ACC112 (cell line): ENCODE data around the gene SLC39A11.
"Not testable (repeated sequence)": the region's sequence is repeated elsewhere in the genome, so short reads cannot be mapped to it uniquely, and the experiment has no call there.

Experiments used
- H2AFZ ChIP-seq: fragments of 200-600 bp; sonication (generic); one replicate; pipeline ENCODE4 v1.6.0; 2017; ENCODE audit warnings: antibody characterized with exemption, low read length; ENCODE audit not compliant: unreplicated experiment
- H3K27ac ChIP-seq: fragments of 200-600 bp; sonication (generic); 2 replicates; pipeline ENCODE4 v1.5.1; 2014; ENCODE audit warnings: low read depth, mild to moderate bottlenecking, antibody characterized with exemption, low read length, moderate library complexity
- H3K27me3 ChIP-seq: fragments of 200-600 bp; sonication (generic); 2 replicates; pipeline ENCODE4 v1.6.1; 2014; ENCODE audit warnings: mild to moderate bottlenecking, antibody characterized with exemption, low read length, moderate library complexity, mixed read lengths; ENCODE audit not compliant: insufficient read depth
- H3K36me3 ChIP-seq: fragments of 200-600 bp; sonication (generic); 2 replicates; pipeline ENCODE4 v1.6.1; 2016; ENCODE audit warnings: mild to moderate bottlenecking, antibody characterized with exemption, low read length, moderate library complexity, mixed read lengths; ENCODE audit not compliant: insufficient read depth
- H3K4me1 ChIP-seq: fragments of 200-600 bp; sonication (generic); one replicate; pipeline ENCODE4 v1.6.1; 2016; ENCODE audit warnings: low read length, mixed read lengths; ENCODE audit not compliant: insufficient read depth, unreplicated experiment, control insufficient read depth
- H3K4me3 ChIP-seq: fragments of 200-600 bp; sonication (generic); 2 replicates; pipeline ENCODE4 v1.5.1; 2014; ENCODE audit warnings: mild to moderate bottlenecking, low read depth, low read length
- H3K79me2 ChIP-seq: fragments of 200-600 bp; sonication (generic); one replicate; pipeline ENCODE4 v1.6.0; 2016; ENCODE audit warnings: low read length; ENCODE audit not compliant: control insufficient read depth, unreplicated experiment, insufficient read depth

SLC39A11 gene, protein sequence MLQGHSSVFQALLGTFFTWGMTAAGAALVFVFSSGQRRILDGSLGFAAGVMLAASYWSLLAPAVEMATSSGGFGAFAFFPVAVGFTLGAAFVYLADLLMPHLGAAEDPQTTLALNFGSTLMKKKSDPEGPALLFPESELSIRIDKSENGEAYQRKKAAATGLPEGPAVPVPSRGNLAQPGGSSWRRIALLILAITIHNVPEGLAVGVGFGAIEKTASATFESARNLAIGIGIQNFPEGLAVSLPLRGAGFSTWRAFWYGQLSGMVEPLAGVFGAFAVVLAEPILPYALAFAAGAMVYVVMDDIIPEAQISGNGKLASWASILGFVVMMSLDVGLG

DNA sequence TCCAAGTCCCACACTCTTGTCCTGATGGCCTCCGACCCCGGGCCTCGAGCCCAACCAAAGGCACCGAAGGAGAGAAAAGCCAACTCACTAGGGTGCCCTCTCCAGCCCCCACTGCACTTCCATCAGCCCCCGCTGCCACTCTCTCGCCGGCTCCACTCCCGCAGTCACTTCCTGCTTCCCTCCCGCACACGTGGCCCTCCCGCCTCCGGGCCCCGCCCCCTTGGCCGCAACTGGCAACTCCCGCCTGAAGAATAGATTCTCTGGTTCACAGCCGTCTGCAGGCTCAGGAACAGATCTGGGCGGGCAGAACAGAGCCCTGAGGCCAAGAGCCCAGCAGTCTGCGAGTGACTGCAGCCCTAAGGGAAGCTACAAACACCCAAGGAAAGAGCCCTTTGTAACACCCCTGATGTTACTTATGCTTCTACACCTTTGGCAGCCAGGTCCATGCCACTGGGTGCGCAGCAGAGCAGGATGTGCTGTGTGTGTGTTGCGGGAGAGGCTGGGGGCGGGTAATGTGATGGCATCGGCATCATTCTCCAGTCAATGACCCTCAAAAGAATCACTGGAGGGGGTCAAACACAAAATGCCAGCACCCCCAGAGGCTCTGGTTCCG lies at the start of gene SLC39A11:
Gene SLC39A11, minus strand, starts transcription at position 166 of the 613 bp plus-strand sequence. CDS start 3,924 bp downstream, outside the sequence.
- H3K27me3 ChIP-seq = peaks cover 5% of the 10 kb centered on the region; the same call in 1 of the 2 replicates
- H3K27ac ChIP-seq = no peak within 1 kb of the TSS
- peak within 1 kb of the TSS; percentile 88 for H3K4me3 ChIP-seq
- H3K36me3 ChIP-seq = no peaks in the 10 kb centered on the region
- peak within 1 kb of the TSS; percentile 79 for H2AFZ ChIP-seq
- no peaks in the 10 kb centered on the region for H3K79me2 ChIP-seq
- H3K4me1 ChIP-seq = peaks cover 14% of the 10 kb centered on the region

DNA sequence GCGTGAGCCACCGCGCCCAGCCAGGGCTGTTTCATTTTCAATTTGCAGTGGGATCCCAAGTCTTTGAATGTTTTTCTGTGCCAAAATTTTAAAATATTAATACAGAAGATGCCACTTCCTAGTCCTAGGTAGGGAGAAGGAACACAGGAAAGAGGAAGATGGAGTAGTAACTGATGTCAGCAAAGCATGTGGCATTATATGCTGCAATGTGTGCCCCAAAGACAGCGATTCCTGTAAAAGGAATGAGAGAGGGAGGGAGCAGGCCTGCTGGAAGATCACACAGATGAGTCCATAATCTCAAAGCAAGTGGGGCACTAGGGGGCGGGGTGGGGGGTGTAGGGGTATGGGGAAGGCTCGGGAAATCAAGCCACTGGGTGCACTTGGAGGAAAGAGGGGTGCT lies 48.9 kb upstream of the SLC39A11 start:
- Histone ChIP-seq H3K4me1 (peaks cover 9% of the 10 kb centered on the region), H3K4me3 (no peak overlapping the region), H3K36me3 (no peaks in the 10 kb centered on the region), H3K79me2 (no peaks in the 10 kb centered on the region), H2AFZ (no peak overlapping the region), H3K27me3 (peaks cover 17% of the 10 kb centered on the region), H3K27ac (no peak overlapping the region)

GRCh38 chr17:73140566-73140965 lies 48.1 kb upstream of the SLC39A11 start:
- H3K27ac ChIP-seq = no peak overlapping the region
- H3K27me3 ChIP-seq = peaks cover 17% of the 10 kb centered on the region
- peaks cover 9% of the 10 kb centered on the region for H3K4me1 ChIP-seq
- H3K4me3 ChIP-seq = no peak overlapping the region
- H3K36me3 ChIP-seq = no peaks in the 10 kb centered on the region
- no peak overlapping the region for H2AFZ ChIP-seq
- H3K79me2 ChIP-seq = no peaks in the 10 kb centered on the region

DNA sequence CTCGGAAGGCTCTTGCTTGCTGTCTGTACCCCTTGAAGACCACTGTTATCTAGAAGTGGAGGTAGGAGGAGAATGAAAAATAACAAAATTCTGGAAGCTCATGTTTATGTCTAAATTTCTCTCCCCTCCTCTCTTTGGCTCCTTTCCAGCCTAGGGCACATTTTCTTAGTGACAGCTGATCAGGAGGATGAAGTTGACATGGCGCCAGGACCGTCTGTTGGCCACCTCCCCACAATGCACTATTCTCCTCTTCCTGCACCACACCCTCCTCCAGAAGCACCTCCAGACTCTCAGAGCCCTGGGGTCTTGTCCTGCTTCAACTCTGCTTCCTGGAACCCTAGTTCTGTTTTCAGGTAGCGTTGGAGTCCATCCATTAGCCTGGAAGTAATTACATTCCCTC lies 46.8 kb upstream of the SLC39A11 start:
- H3K36me3 ChIP-seq = no peaks in the 10 kb centered on the region
- peaks cover 9% of the 10 kb centered on the region for H3K4me1 ChIP-seq
- no peaks in the 10 kb centered on the region for H3K79me2 ChIP-seq
- peaks cover 17% of the 10 kb centered on the region for H3K27me3 ChIP-seq
- H3K4me3 ChIP-seq = no peak overlapping the region
- H2AFZ ChIP-seq = no peak overlapping the region
- no peak overlapping the region for H3K27ac ChIP-seq

DNA sequence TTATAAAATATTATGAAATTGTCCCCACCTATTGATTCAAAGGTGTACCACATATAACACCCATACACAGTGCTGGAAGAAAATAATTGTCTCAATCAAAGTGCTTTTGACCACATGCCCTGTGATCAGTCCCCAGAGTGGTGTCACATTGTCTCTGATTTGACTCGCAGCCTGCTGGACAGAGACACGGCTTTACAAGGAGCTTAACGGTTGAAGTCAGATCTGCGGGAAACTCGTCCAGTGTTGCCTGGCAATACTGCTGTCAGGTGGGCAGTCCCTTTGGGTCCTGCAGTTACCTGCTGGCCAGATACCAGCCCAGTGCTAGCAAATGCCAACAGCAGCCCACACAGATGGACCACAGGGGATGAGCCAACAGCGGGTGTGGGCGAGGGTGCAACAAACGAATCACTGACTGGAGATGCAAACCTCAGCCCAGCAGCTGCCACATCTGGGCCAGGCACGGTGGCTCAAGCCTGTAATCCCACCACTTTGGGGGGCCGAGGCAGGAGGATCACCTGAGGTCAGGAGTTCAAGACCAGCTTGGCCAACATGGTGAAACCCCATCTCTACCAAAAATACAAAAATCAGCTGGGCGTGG lies 46.2 kb upstream of the SLC39A11 start:
- Histone ChIP-seq H3K36me3 (no peaks in the 10 kb centered on the region), H3K4me3 (no peak overlapping the region), H3K27ac (no peak overlapping the region)

DNA sequence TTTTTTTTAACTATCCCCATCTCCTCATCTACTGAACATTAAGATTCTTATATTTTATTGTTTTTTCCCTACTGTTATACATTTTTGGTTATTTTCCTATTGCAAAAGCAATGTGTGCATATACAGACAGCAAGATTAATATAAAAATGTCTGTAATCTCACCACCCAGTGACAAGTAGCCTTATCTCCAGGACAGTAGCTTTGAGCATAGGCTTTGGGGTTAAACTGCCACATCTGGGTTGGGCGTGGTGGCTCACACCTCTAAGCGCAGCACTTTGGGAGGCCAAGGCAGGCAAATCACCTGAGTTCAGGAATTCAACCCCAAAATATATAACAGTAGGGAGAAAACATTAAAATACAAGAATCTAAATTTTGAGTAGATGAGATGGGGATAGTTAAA lies 44.9 kb upstream of the SLC39A11 start:
- Histone ChIP-seq H3K36me3 (no peaks in the 10 kb centered on the region), H3K27me3 (peaks cover 17% of the 10 kb centered on the region), H2AFZ (no peak overlapping the region), H3K4me1 (no peaks in the 10 kb centered on the region), H3K79me2 (no peaks in the 10 kb centered on the region), H3K27ac (no peak overlapping the region), H3K4me3 (no peak overlapping the region)

More for the DNA sequence above, 46.2 kb upstream of the SLC39A11 start:
- H2AFZ ChIP-seq = no peak overlapping the region
- H3K27me3 ChIP-seq = peaks cover 17% of the 10 kb centered on the region
- no peaks in the 10 kb centered on the region for H3K79me2 ChIP-seq
- H3K4me1 ChIP-seq = peaks cover 9% of the 10 kb centered on the region

- Histone ChIP-seq H3K4me1 (no peaks in the 10 kb centered on the region), H3K27me3 (peaks cover 21% of the 10 kb centered on the region)
These were observed 43.3 kb upstream of the SLC39A11 start for GRCh38 chr17:73135766-73136165.

DNA sequence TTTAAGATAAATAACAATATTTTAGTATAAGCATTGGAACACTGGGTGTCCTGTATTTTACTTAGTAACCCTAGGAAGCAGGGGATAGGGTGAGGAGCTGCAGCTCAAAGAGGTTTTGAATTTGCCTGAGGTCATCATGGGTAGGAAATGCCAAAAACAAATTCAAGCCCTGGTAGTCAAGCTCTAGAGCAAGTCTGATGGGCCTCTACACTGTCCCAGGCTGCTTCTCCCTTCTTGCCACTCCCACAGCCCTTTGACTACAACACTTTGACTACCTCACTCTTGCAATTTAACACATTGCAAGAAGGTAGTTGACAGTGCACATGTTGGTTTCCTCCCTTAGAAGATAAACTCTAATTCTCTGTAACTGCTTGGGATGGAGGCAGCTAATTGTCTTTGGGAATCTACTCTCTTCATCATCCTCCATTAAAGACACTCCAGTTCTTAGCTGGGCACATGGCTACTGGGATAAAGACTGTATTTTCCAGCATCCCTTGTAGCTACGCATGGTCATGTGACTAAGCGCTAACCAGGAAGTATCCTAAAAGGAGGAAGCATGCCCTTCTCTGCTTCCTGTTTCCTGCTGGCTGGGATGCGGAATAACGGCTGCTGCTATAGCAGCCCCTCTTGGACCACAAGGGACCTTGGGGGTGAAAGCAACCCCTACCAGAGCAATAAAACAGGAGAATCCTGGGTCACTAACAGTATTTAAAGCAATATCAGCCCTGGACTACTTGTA lies 41.6 kb upstream of the SLC39A11 start:
- no peak overlapping the region for H3K27ac ChIP-seq
- H3K4me3 ChIP-seq = no peak overlapping the region
- peaks cover 7% of the 10 kb centered on the region for H3K27me3 ChIP-seq
- no peaks in the 10 kb centered on the region for H3K4me1 ChIP-seq
- no peaks in the 10 kb centered on the region for H3K79me2 ChIP-seq
- H3K36me3 ChIP-seq = no peaks in the 10 kb centered on the region
- no peak overlapping the region for H2AFZ ChIP-seq

More at GRCh38 chr17:73135766-73136165, 43.3 kb upstream of the SLC39A11 start:
- Histone ChIP-seq H2AFZ (no peak overlapping the region), H3K27ac (no peak overlapping the region), H3K79me2 (no peaks in the 10 kb centered on the region), H3K4me3 (no peak overlapping the region), H3K36me3 (no peaks in the 10 kb centered on the region)

DNA sequence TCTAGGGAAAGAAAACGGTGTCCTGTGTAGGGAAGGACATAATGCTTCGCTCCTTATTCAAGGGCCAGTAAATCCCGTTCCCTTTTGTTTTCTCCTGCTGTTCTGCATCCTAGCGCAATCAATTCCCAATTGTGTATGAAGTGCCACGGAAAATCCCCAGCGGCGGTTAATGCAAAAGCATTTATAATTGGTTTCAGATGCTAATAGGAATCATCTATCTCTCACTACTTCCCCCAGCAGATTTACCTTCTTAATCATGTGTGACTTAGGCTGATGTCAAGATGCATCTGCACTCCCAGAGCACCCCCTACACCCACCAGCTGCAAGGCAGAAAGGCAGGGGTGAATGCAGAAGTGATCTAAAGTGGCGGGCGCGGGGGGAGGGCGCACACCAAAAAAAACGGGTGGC lies 39.6 kb upstream of the SLC39A11 start:
- no peaks in the 10 kb centered on the region for H3K36me3 ChIP-seq
- no peaks in the 10 kb centered on the region for H3K79me2 ChIP-seq
- H3K27me3 ChIP-seq = peaks cover 6% of the 10 kb centered on the region
- no peak overlapping the region for H3K4me3 ChIP-seq
- peaks cover 2% of the 10 kb centered on the region for H3K4me1 ChIP-seq
- H3K27ac ChIP-seq = no peak overlapping the region
- no peak overlapping the region for H2AFZ ChIP-seq

DNA sequence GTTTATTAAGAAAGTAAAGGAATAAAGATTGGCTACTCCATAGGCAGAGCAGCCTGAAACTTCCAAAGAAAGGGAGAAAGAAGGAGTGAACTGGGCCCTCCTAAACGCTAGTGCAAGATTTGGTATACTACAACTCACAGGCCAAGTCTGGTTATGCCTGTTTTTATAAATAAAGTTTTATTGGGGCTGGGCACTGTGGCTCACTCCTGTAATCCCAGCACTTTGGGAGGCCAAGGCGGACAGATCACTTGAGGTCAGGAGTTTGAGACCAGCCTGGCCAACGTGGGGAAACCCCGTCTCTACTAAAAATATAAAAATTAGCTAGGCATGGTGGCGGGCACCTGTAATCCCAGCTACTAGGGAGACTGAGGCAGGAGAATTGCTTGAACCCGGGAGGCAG lies 39.0 kb upstream of the SLC39A11 start:
- not testable (repeated sequence) for H2AFZ ChIP-seq, H3K79me2 ChIP-seq, H3K27me3 ChIP-seq, H3K4me1 ChIP-seq, H3K4me3 ChIP-seq, H3K27ac ChIP-seq, H3K36me3 ChIP-seq
